ENCODE results near the gene PLP2.

DNA sequence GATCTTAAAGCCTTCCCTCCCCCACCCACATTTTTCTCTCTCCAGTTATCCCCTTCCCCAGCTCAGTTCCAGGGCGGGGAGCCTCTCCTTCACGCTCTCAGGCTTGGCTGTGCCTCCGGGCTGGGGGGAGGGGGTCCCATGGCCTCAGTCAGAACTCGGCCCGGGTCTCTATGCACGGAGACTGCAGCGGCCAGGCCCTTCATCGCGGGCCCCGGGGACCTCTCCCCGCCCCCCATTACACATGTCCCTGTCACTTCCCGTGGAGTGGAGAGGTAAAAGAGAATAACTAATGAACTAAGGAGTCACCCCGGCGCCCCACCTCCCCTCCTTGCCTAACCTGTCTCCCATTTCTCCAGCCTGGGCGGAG, 15.3 kb downstream of the PLP2 start:
- TF ChIP-seq CTCF (IDR thresholded peaks at IDR 0.05) = no peak
- TF ChIP-seq ZFX (IDR thresholded peaks at IDR 0.05; ENCODE audit: borderline replicate concordance) = no peak

Data from 22Rv1 (cell line).